HepG2 (cell line): ENCODE results near the gene UMPS. TPM values are rescaled to one million over a fixed set of nuclear protein-coding genes. Genes with fewer than 3 reads are reported as not detected.

Experiments used
- DPF2 ChIP-seq: sonication (generic); formaldehyde crosslinking; IDR thresholded peaks from 2 replicates; pipeline ENCODE4 v1.4.0; 2020; ENCODE audit warnings: mild to moderate bottlenecking, low read depth, missing genetic modification reagents, borderline replicate concordance
- MED1 ChIP-seq: sonication (generic); formaldehyde crosslinking; IDR thresholded peaks from 2 replicates; pipeline ENCODE4 v1.4.0; 2020; ENCODE audit warnings: missing genetic modification reagents
- POLR2A ChIP-seq, 2 experiments: IDR thresholded peaks; 2 replicates each; pipeline ENCODE4 v1.6.1; 2011; ENCODE audit warnings: low read depth in 2 of 2, low read length in 2 of 2, mild to moderate bottlenecking in 1 of 2, moderate library complexity in 1 of 2; ENCODE audit not compliant: insufficient read depth in 1 of 2
- SATB2 ChIP-seq: sonication (generic); formaldehyde crosslinking; IDR thresholded peaks from 2 replicates; pipeline ENCODE4 v1.5.0; 2020; ENCODE audit warnings: missing genetic modification reagents
- ZBTB1 ChIP-seq: sonication (generic); formaldehyde crosslinking; IDR thresholded peaks from 2 replicates; pipeline ENCODE4 v1.4.0; 2020; ENCODE audit warnings: missing genetic modification reagents, borderline replicate concordance
- ZNF329 ChIP-seq: sonication (generic); formaldehyde crosslinking; IDR thresholded peaks from 2 replicates; pipeline ENCODE4 v1.9.0; 2021; ENCODE audit warnings: low read depth, mild to moderate bottlenecking, missing genetic modification reagents
- ZNF619 ChIP-seq: sonication (generic); formaldehyde crosslinking; IDR thresholded peaks from 2 replicates; pipeline ENCODE4 v1.4.0; 2020; ENCODE audit warnings: mild to moderate bottlenecking, missing genetic modification reagents
- ZNF768 ChIP-seq: sonication (generic); formaldehyde crosslinking; IDR thresholded peaks from 2 replicates; pipeline ENCODE4 v1.4.0; 2020; ENCODE audit warnings: missing genetic modification reagents
- polyA plus RNA-seq, 8 experiments: library from polyadenylated mRNA; depleted of rRNA in 3 of 8; stranded (reverse) in 7 of 8; unstranded in 1 of 8; fragments of >200 nt; fragmentation: Illumina TruSeq in 4 of 8; extraction: Trizol in 4 of 8; gene quantifications; 2 replicates each; pipeline versions ENCODE4 v1.2.1 to v1.2.3, GENCODE V29; 2011 to 2016; ENCODE audit warnings: low read depth in 4 of 8, missing spikeins in 1 of 8, mixed read lengths in 1 of 8; ENCODE audit not compliant: insufficient read depth in 1 of 8
- total RNA-seq, 5 experiments: library from RNA; depleted of rRNA; stranded (reverse); fragments of >200 nt; fragmentation: Illumina TruSeq; extraction: Trizol; gene quantifications; 2 replicates each; pipeline ENCODE4 v1.2.3, GENCODE V29; 2016; ENCODE audit warnings: low read depth in 1 of 5
- TF ChIP-seq, protein P1 (sequence below): sonication (generic); formaldehyde crosslinking; IDR thresholded peaks from 2 replicates; pipeline ENCODE4 v1.8.0; 2022; ENCODE audit warnings: missing genetic modification reagents, mild to moderate bottlenecking, inconsistent platforms, borderline replicate concordance
- TF ChIP-seq, protein P2 (sequence below): sonication (generic); formaldehyde crosslinking; IDR thresholded peaks from 2 replicates; pipeline ENCODE4 v1.4.0; 2020; ENCODE audit warnings: missing genetic modification reagents
- TF ChIP-seq, protein P3 (sequence below): sonication (generic); formaldehyde crosslinking; IDR thresholded peaks from 2 replicates; pipeline ENCODE4 v1.5.1; 2020; ENCODE audit warnings: mild to moderate bottlenecking, missing genetic modification reagents, borderline replicate concordance
- TF ChIP-seq, protein P4 (sequence below): sonication (generic); formaldehyde crosslinking; IDR thresholded peaks from 2 replicates; pipeline ENCODE4 v1.8.1; 2023; ENCODE audit warnings: mild to moderate bottlenecking, missing genetic modification reagents

UMPS gene
- total and polyA plus RNA-seq, 2 of the 13 experiments (the other 11 are each of a cell fraction or from before 2014, with no cell fraction given), result 52.7 to 74.2 TPM

DNA sequence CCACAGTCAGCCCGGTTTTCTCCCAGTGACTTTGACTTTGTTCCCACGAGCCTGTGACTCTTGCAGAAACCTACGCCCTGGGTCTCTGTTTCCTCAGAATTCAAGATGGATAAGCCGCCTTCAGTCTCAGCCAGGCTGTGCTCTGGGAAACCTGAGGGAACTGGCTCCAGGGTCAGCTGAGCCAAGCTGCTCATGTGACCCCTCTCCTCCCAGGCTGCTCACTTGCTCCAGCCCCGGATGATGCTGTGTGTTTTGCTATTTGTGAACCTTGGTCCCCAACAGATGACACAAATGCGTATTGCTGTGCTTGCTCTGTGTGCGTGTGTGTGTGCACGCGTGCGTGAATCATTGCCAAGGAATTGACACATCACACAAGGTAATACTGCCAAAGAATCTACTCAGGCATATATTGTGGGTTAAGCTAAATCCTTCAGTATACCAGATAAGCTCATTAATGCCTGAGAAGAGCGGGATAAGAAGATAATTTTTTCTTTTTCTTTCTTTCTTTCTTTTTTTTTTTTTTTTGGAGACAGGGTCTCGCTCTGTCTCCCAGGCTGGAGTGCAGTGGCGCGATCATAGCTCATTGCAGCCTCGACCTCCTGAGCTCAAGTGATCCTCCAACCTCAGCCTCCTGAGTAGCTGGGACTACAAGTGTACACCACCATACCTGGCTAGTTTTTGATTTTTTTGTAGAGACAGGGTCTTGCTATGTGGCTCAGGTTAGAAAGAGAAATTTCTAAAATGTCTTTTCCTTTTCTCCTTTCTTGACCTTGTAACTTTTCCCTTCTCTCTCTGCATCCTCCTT is 29.2 kb upstream of the UMPS start (continued):
- TF ChIP-seq, protein P1, sequence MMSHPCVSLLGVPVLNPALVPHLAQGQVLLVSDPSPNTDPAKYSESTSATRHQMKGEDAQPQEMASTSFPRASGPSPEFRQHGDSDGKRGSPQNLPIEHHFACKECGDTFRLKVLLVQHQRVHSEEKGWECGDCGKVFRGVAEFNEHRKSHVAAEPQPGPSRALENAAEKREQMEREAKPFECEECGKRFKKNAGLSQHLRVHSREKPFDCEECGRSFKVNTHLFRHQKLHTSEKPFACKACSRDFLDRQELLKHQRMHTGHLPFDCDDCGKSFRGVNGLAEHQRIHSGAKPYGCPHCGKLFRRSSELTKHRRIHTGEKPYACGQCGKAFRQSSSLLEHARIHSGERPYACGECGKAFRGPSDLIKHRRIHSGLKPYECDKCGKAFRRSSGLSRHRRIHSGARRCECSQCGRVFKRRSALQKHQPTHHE (CRISPR knock-in tag), result no peak
- TF ChIP-seq, protein P2, sequence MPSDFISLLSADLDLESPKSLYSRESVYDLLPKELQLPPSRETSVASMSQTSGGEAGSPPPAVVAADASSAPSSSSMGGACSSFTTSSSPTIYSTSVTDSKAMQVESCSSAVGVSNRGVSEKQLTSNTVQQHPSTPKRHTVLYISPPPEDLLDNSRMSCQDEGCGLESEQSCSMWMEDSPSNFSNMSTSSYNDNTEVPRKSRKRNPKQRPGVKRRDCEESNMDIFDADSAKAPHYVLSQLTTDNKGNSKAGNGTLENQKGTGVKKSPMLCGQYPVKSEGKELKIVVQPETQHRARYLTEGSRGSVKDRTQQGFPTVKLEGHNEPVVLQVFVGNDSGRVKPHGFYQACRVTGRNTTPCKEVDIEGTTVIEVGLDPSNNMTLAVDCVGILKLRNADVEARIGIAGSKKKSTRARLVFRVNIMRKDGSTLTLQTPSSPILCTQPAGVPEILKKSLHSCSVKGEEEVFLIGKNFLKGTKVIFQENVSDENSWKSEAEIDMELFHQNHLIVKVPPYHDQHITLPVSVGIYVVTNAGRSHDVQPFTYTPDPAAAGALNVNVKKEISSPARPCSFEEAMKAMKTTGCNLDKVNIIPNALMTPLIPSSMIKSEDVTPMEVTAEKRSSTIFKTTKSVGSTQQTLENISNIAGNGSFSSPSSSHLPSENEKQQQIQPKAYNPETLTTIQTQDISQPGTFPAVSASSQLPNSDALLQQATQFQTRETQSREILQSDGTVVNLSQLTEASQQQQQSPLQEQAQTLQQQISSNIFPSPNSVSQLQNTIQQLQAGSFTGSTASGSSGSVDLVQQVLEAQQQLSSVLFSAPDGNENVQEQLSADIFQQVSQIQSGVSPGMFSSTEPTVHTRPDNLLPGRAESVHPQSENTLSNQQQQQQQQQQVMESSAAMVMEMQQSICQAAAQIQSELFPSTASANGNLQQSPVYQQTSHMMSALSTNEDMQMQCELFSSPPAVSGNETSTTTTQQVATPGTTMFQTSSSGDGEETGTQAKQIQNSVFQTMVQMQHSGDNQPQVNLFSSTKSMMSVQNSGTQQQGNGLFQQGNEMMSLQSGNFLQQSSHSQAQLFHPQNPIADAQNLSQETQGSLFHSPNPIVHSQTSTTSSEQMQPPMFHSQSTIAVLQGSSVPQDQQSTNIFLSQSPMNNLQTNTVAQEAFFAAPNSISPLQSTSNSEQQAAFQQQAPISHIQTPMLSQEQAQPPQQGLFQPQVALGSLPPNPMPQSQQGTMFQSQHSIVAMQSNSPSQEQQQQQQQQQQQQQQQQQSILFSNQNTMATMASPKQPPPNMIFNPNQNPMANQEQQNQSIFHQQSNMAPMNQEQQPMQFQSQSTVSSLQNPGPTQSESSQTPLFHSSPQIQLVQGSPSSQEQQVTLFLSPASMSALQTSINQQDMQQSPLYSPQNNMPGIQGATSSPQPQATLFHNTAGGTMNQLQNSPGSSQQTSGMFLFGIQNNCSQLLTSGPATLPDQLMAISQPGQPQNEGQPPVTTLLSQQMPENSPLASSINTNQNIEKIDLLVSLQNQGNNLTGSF, result no peak
- TF ChIP-seq DPF2 (CRISPR knock-in tag), result peak; percentile 96
- TF ChIP-seq ZNF768, result peak; percentile 74
- 0 out of 2 replicates have a peak, but pooled peaks have one; percentile 40 for TF ChIP-seq ZNF329
- no peak for TF ChIP-seq SATB2 (CRISPR knock-in tag)
- TF ChIP-seq ZNF619, result peak; percentile 83; the same call in 1 of the 2 replicates
- no peak for TF ChIP-seq ZBTB1 (CRISPR knock-in tag)
- TF ChIP-seq, protein P3, sequence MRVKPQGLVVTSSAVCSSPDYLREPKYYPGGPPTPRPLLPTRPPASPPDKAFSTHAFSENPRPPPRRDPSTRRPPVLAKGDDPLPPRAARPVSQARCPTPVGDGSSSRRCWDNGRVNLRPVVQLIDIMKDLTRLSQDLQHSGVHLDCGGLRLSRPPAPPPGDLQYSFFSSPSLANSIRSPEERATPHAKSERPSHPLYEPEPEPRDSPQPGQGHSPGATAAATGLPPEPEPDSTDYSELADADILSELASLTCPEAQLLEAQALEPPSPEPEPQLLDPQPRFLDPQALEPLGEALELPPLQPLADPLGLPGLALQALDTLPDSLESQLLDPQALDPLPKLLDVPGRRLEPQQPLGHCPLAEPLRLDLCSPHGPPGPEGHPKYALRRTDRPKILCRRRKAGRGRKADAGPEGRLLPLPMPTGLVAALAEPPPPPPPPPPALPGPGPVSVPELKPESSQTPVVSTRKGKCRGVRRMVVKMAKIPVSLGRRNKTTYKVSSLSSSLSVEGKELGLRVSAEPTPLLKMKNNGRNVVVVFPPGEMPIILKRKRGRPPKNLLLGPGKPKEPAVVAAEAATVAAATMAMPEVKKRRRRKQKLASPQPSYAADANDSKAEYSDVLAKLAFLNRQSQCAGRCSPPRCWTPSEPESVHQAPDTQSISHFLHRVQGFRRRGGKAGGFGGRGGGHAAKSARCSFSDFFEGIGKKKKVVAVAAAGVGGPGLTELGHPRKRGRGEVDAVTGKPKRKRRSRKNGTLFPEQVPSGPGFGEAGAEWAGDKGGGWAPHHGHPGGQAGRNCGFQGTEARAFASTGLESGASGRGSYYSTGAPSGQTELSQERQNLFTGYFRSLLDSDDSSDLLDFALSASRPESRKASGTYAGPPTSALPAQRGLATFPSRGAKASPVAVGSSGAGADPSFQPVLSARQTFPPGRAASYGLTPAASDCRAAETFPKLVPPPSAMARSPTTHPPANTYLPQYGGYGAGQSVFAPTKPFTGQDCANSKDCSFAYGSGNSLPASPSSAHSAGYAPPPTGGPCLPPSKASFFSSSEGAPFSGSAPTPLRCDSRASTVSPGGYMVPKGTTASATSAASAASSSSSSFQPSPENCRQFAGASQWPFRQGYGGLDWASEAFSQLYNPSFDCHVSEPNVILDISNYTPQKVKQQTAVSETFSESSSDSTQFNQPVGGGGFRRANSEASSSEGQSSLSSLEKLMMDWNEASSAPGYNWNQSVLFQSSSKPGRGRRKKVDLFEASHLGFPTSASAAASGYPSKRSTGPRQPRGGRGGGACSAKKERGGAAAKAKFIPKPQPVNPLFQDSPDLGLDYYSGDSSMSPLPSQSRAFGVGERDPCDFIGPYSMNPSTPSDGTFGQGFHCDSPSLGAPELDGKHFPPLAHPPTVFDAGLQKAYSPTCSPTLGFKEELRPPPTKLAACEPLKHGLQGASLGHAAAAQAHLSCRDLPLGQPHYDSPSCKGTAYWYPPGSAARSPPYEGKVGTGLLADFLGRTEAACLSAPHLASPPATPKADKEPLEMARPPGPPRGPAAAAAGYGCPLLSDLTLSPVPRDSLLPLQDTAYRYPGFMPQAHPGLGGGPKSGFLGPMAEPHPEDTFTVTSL (CRISPR knock-in tag), result peak; percentile 80; the same call in 1 of the 2 replicates
- TF ChIP-seq POLR2A (IDR thresholded peaks at IDR 0.05; ENCODE audit: insufficient read depth in 1 of 2, low read depth in 2 of 2, low read length in 2 of 2), result peak; percentile 90 to 91
- TF ChIP-seq, protein P4, sequence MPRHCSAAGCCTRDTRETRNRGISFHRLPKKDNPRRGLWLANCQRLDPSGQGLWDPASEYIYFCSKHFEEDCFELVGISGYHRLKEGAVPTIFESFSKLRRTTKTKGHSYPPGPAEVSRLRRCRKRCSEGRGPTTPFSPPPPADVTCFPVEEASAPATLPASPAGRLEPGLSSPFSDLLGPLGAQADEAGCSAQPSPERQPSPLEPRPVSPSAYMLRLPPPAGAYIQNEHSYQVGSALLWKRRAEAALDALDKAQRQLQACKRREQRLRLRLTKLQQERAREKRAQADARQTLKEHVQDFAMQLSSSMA (CRISPR knock-in tag), result no peak
- peak; percentile 99 for TF ChIP-seq MED1 (CRISPR knock-in tag)
